ENCODE data around the gene NFYC.

- no peak for TF ChIP-seq CTCF (IDR thresholded peaks at IDR 0.05; ENCODE audit: insufficient read depth, low read depth, low read length)
- no peak for TF ChIP-seq EZH2 (IDR thresholded peaks at IDR 0.05; ENCODE audit: insufficient read depth, low read length)
Measured at GRCh38 chr1:40799351-40799867, 107.9 kb downstream of the NFYC start.

All from astrocyte (in vitro differentiated cells and primary cell).